H9 (cell line): ENCODE data around the gene SH3BP1. TPM values are rescaled to one million over a fixed set of nuclear protein-coding genes. Genes with fewer than 3 reads are reported as not detected.

Experiments used
- DNase-seq: peaks from one replicate; pipeline ENCODE4 v3.0.0-alpha.2; 2017
- H2AFZ ChIP-seq: one replicate; pipeline ENCODE4 v1.6.1; 2013; ENCODE audit warnings: mild to moderate bottlenecking, low read length, control low read depth, moderate library complexity
- H2AK5ac ChIP-seq: 2 replicates; pipeline ENCODE4 v1.6.1; 2013; ENCODE audit warnings: low read length, control low read depth, mixed read lengths; ENCODE audit not compliant: insufficient read length
- H2BK120ac ChIP-seq: one replicate; pipeline ENCODE4 v1.6.1; 2013; ENCODE audit warnings: low read depth, mild to moderate bottlenecking, low read length, control low read depth, inconsistent platforms; ENCODE audit not compliant: poor library complexity, severe bottlenecking
- H2BK12ac ChIP-seq: 2 replicates; pipeline ENCODE4 v1.6.1; 2013; ENCODE audit warnings: low read length, control low read depth, mixed read lengths, low read depth; ENCODE audit not compliant: insufficient read length
- H2BK15ac ChIP-seq: 2 replicates; pipeline ENCODE4 v1.6.1; 2013; ENCODE audit warnings: low read depth, low read length, control low read depth
- H2BK20ac ChIP-seq: one replicate; pipeline ENCODE4 v1.6.1; 2013; ENCODE audit warnings: low read depth, mild to moderate bottlenecking, low read length, control low read depth, inconsistent platforms; ENCODE audit not compliant: poor library complexity, severe bottlenecking
- H2BK5ac ChIP-seq: 2 replicates; pipeline ENCODE4 v1.6.1; 2013; ENCODE audit warnings: low read length, control low read depth, mixed read lengths; ENCODE audit not compliant: insufficient read length
- H3K14ac ChIP-seq: 2 replicates; pipeline ENCODE4 v1.6.1; 2013; ENCODE audit warnings: low read length, control low read depth; ENCODE audit not compliant: insufficient read depth
- H3K18ac ChIP-seq: 2 replicates; pipeline ENCODE4 v1.6.1; 2013; ENCODE audit warnings: low read depth, mild to moderate bottlenecking, mixed read lengths, low read length, control low read depth; ENCODE audit not compliant: insufficient read length
- H3K23ac ChIP-seq: 2 replicates; pipeline ENCODE4 v1.6.1; 2013; ENCODE audit warnings: low read length, control low read depth, mixed read lengths, low read depth; ENCODE audit not compliant: insufficient read length
- H3K23me2 ChIP-seq: 2 replicates; pipeline ENCODE4 v1.6.1; 2013; ENCODE audit warnings: low read depth, mild to moderate bottlenecking, mixed read lengths, low read length, control low read depth; ENCODE audit not compliant: insufficient read length, poor library complexity, severe bottlenecking
- H3K27ac ChIP-seq: 2 replicates; pipeline ENCODE4 v1.5.1; 2013; ENCODE audit warnings: low read length, control low read depth, mixed read lengths, low read depth; ENCODE audit not compliant: insufficient read length
- H3K27me3 ChIP-seq: 2 replicates; pipeline ENCODE4 v1.6.1; 2013; ENCODE audit warnings: low read length, control low read depth, inconsistent platforms; ENCODE audit not compliant: insufficient read depth
- H3K4ac ChIP-seq: 2 replicates; pipeline ENCODE4 v1.6.1; 2013; ENCODE audit warnings: low read depth, mild to moderate bottlenecking, control low read depth, inconsistent platforms, low read length, moderate library complexity
- H3K4me1 ChIP-seq: 2 replicates; pipeline ENCODE4 v1.6.1; 2013; ENCODE audit warnings: low read length, control low read depth, inconsistent platforms; ENCODE audit not compliant: insufficient read depth
- H3K4me2 ChIP-seq: 2 replicates; pipeline ENCODE4 v1.6.1; 2013; ENCODE audit warnings: low read length, control low read depth, mixed read lengths; ENCODE audit not compliant: insufficient read length, insufficient read depth
- H3K56ac ChIP-seq: 2 replicates; pipeline ENCODE4 v1.6.1; 2013; ENCODE audit warnings: low read depth, mild to moderate bottlenecking, mixed read lengths, low read length, control low read depth; ENCODE audit not compliant: insufficient read length
- H3K79me1 ChIP-seq: 2 replicates; pipeline ENCODE4 v1.6.1; 2013; ENCODE audit warnings: low read depth, mild to moderate bottlenecking, moderate library complexity, low read length, control low read depth, inconsistent platforms; ENCODE audit not compliant: insufficient read depth, poor library complexity, severe bottlenecking
- H3K79me2 ChIP-seq: 2 replicates; pipeline ENCODE4 v1.6.1; 2013; ENCODE audit warnings: low read length, control low read depth, inconsistent platforms; ENCODE audit not compliant: insufficient read depth
- H3K9ac ChIP-seq: 2 replicates; pipeline ENCODE4 v1.6.1; 2013; ENCODE audit warnings: low read length, control low read depth, mixed read lengths; ENCODE audit not compliant: insufficient read length; ENCODE audit errors: extremely low read depth
- H3K9me3 ChIP-seq: one replicate; pipeline ENCODE4 v1.6.1; 2013; ENCODE audit warnings: low read depth, low read length, inconsistent platforms; ENCODE audit not compliant: control insufficient read depth
- H3T11ph ChIP-seq: one replicate; pipeline ENCODE4 v1.6.1; 2013; ENCODE audit warnings: mild to moderate bottlenecking, low read length, control low read depth, inconsistent platforms
- H4K20me1 ChIP-seq: one replicate; pipeline ENCODE4 v1.6.1; 2013; ENCODE audit not compliant: control insufficient read depth, insufficient read length, insufficient read depth
- H4K5ac ChIP-seq: 2 replicates; pipeline ENCODE4 v1.6.1; 2013; ENCODE audit warnings: low read depth, mild to moderate bottlenecking, mixed read lengths, low read length, control low read depth; ENCODE audit not compliant: insufficient read length
- H4K8ac ChIP-seq: replicated peaks from 2 replicates; pipeline ENCODE4 v1.6.1; 2013; ENCODE audit warnings: low read length, control low read depth, mixed read lengths, low read depth; ENCODE audit not compliant: insufficient read length
- H4K91ac ChIP-seq: 2 replicates; pipeline ENCODE4 v1.6.1; 2013; ENCODE audit warnings: low read depth, mild to moderate bottlenecking, moderate library complexity, mixed read lengths, low read length, control low read depth; ENCODE audit not compliant: insufficient read length
- H3K27ac Mint-ChIP-seq, 3 experiments: 2 replicates in 2 of 3; 3 replicates in 1 of 3; pipeline ENCODE4 v1.8.0; 2020 to 2021; ENCODE audit warnings: mixed read lengths in 3 of 3, mild to moderate bottlenecking in 1 of 3, moderate library complexity in 1 of 3
- H3K27me3 Mint-ChIP-seq: 2 replicates; pipeline ENCODE4 v1.8.0; 2021; ENCODE audit warnings: low read depth, mild to moderate bottlenecking, moderate library complexity, mixed read lengths
- H3K36me3 Mint-ChIP-seq, 3 experiments: 2 replicates in 2 of 3; 3 replicates in 1 of 3; pipeline ENCODE4 v1.8.0; 2020 to 2021; ENCODE audit warnings: low read depth in 3 of 3, mixed read lengths in 3 of 3; ENCODE audit not compliant: insufficient read depth in 1 of 3
- H3K4me1 Mint-ChIP-seq, 2 experiments: 2 replicates each; pipeline ENCODE4 v1.8.0; 2020; ENCODE audit warnings: mixed read lengths in 2 of 2
- H3K4me3 Mint-ChIP-seq, 2 experiments: 2 replicates in 1 of 2; 3 replicates in 1 of 2; pipeline ENCODE4 v1.8.0; 2020 to 2021; ENCODE audit warnings: mild to moderate bottlenecking in 2 of 2, mixed read lengths in 2 of 2, moderate library complexity in 1 of 2
- H3K9me3 Mint-ChIP-seq, 2 experiments: 2 replicates in 1 of 2; 3 replicates in 1 of 2; pipeline ENCODE4 v1.8.0; 2020; ENCODE audit warnings: mild to moderate bottlenecking in 2 of 2, mixed read lengths in 2 of 2, moderate library complexity in 1 of 2
- WGBS: extraction: QIAGEN DNeasy Blood & Tissue Kit; methylation state at CpG from one replicate; pipeline ENCODE4 v1.1.7; 2013; ENCODE audit warnings: missing lambda C conversion rate, low lambda C conversion rate, mixed read lengths; ENCODE audit not compliant: insufficient read length; ENCODE audit errors: extremely low coverage; 5-methylcytosine and 5-hydroxymethylcytosine counted together
- total RNA-seq: library from RNA; stranded (reverse); gene quantifications from 2 replicates; pipeline ENCODE4 v1.2.1, GENCODE V29; 2021
- TF ChIP-seq, protein P1 (sequence below): fragments of 200-600 bp; sonication (generic); conservative IDR thresholded peaks from 3 replicates; pipeline ENCODE4 v1.8.0; 2021; ENCODE audit warnings: antibody characterized with exemption, mild to moderate bottlenecking

SH3BP1 gene
- total RNA-seq, 1 experiment from 2014 or later, result 33.6 TPM

DNA sequence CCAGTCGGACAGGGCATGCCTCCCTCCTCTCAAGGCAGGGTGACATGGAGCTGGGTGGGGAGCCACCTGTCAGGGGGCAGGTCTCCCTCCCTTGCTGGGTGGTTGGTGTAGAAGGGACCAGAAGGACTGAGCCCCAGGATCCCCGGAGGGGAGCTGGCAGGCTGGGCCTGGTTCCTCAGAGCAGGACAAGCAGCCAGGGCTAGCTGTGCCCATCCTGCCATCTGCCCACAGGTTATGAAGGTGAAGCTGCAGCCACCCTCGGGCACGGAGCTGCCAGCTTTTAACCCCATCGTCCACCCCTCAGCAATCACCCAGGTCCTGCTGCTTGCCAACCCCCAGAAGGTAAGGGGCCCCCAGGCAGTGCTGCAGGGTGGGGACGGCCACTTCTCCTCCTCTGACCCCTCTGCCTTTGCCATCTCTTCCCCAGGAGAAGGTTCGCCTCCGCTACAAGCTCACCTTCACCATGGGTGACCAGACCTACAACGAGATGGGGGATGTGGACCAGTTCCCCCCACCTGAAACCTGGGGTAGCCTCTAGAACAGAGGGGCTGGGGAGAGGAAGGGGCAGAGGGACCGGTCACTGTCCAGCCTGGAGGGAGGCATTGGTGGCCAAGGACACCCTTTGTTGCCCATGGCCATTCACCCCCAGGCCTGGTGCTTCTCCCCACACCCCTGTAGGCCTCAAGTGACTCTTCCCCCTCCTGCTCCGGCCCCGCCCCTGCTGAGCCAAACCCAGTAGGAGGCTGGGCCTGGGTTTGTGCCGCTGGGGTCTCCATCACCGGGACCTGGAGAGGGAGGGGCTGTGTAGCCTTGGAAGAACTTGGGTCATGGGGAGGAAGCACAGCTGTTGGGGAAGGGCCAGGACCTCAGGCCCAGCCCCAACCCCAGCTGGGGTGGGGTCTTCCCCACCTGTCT, 7.0 kb upstream of the SH3BP1 start:
- peaks cover 21 to 26% of the 10 kb centered on the region in 2 experiments for H3K4me1 Mint-ChIP-seq
- no peak overlapping the region for H3K18ac ChIP-seq
- no peaks in the 10 kb centered on the region for H3K9me3 Mint-ChIP-seq
- no peaks in the 10 kb centered on the region for H3K79me1 ChIP-seq
- H3K14ac ChIP-seq, result no peak overlapping the region
- no peaks in the 10 kb centered on the region for H3K9me3 ChIP-seq
- TF ChIP-seq, protein P1, sequence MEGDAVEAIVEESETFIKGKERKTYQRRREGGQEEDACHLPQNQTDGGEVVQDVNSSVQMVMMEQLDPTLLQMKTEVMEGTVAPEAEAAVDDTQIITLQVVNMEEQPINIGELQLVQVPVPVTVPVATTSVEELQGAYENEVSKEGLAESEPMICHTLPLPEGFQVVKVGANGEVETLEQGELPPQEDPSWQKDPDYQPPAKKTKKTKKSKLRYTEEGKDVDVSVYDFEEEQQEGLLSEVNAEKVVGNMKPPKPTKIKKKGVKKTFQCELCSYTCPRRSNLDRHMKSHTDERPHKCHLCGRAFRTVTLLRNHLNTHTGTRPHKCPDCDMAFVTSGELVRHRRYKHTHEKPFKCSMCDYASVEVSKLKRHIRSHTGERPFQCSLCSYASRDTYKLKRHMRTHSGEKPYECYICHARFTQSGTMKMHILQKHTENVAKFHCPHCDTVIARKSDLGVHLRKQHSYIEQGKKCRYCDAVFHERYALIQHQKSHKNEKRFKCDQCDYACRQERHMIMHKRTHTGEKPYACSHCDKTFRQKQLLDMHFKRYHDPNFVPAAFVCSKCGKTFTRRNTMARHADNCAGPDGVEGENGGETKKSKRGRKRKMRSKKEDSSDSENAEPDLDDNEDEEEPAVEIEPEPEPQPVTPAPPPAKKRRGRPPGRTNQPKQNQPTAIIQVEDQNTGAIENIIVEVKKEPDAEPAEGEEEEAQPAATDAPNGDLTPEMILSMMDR, result no peak
- no peak overlapping the region for H2BK5ac ChIP-seq
- H4K5ac ChIP-seq, result no peak overlapping the region
- no peak overlapping the region for H4K8ac ChIP-seq
- no peak overlapping the region for H3K4me3 Mint-ChIP-seq
- no peak overlapping the region for H2AFZ ChIP-seq
- H3K27ac Mint-ChIP-seq, result no peak overlapping the region
- no peak overlapping the region for H3T11ph ChIP-seq
- no peaks in the 10 kb centered on the region for H3K79me2 ChIP-seq
- no peaks in the 10 kb centered on the region for H3K27me3 Mint-ChIP-seq
- no peak for DNase-seq
- no peaks in the 10 kb centered on the region for H4K20me1 ChIP-seq
- H2BK12ac ChIP-seq, result no peak overlapping the region
- no peak overlapping the region for H3K23ac ChIP-seq
- no peak overlapping the region for H2BK20ac ChIP-seq
- no peaks in the 10 kb centered on the region for H3K27me3 ChIP-seq
- no CpG with 5 or more reads among the region's 14 CpGs for WGBS
- no peak overlapping the region for H3K9ac ChIP-seq
- H2BK120ac ChIP-seq, result no peak overlapping the region
- no peak overlapping the region for H3K56ac ChIP-seq
- no peak overlapping the region for H2AK5ac ChIP-seq
- H2BK15ac ChIP-seq, result no peak overlapping the region
- no peak overlapping the region for H4K91ac ChIP-seq
- H3K4me1 ChIP-seq, result peaks cover 2% of the 10 kb centered on the region; the same call in 1 of the 2 replicates
- H3K27ac ChIP-seq, result no peak overlapping the region
- H3K23me2 ChIP-seq, result no peaks in the 10 kb centered on the region
- H3K4ac ChIP-seq, result no peak overlapping the region
- no peak overlapping the region for H3K4me2 ChIP-seq
- H3K36me3 Mint-ChIP-seq, result peaks cover 0 to 12% (median 11%) of the 10 kb centered on the region in 3 experiments; a peak in 5 of 7 replicates
